Activated naive CD4-positive, alpha-beta T cell treated with anti-CD3 and anti-CD28 coated beads, Interleukin-2, amount 50 U/mL, for 72 hours (primary cell): ENCODE measurements around the gene SNRNP48. TPM values are rescaled to one million over a fixed set of nuclear protein-coding genes. Genes with fewer than 3 reads are reported as not detected.

Source experiments
- ATAC-seq, 2 donors: fragments of 150-1000 bp; cut with Tn5 transposase; 2 replicates each; pipeline ENCODE4 v1.10.0; 2021; ENCODE audit warnings: mild to moderate bottlenecking in 2 of 2, moderate library complexity in 2 of 2
- DNase-seq, 2 donors: peaks; one replicate each; pipeline ENCODE4 v3.0.0; 2021 to 2022; ENCODE audit warnings: low spot score in 2 of 2
- H3K27ac Mint-ChIP-seq, 2 donors: one replicate each; pipeline ENCODE4 v1.8.0; 2022; ENCODE audit warnings: mild to moderate bottlenecking in 2 of 2, mixed read lengths in 2 of 2
- H3K36me3 Mint-ChIP-seq, 2 donors: one replicate each; pipeline ENCODE4 v1.8.0; 2022; ENCODE audit warnings: mixed read lengths in 2 of 2
- H3K9me3 Mint-ChIP-seq, 2 donors: one replicate each; pipeline ENCODE4 v1.8.0; 2022; ENCODE audit warnings: mixed read lengths in 2 of 2
- total RNA-seq, 2 donors: library from RNA; stranded (reverse); gene quantifications; one replicate each; pipeline ENCODE4 v1.2.3, GENCODE V29; 2022

The SNRNP48 gene
- total RNA-seq, 2 donors from 2014 or later, result 20.3 to 31.1 TPM

DNA sequence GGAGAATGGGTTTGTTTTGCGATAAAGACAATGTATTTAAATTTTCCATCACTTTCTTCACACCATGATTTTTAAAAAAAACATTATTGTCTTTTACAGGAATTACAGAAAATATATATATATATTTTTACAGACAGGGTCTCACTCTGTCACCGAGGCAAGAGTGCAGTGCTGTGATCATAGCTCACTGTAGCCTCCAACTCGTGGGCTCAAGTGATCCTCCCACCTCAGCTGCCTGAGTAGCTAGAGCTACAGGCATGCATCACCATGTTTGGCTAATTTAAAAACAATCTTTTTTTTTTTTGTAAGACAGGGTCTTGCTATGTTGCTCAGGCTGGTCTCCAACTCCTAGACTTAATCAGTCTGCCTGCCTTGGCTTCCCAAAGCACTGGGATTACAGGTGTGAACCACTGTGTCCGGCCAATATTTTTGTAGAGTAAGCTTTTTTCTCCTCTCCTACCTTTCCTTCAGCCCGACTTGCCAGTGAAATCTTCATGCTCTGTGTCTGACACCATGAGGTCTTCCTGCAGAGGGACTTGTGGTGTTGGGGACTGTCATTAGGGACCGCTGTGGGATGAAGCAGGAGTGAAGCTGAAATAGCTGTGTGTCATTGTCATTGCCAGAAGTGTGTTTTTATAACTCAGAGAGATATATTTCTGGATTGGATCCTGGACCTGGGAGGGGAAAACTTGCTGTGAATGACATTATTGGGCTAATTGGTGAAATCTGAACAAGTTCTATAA lies 35.3 kb upstream of the SNRNP48 start:
- H3K27ac Mint-ChIP-seq, result no peak overlapping the region
- ATAC-seq (no peak), DNase-seq (no peak)
- no peaks in the 10 kb centered on the region for H3K9me3 Mint-ChIP-seq
- no peaks in the 10 kb centered on the region for H3K36me3 Mint-ChIP-seq

DNA sequence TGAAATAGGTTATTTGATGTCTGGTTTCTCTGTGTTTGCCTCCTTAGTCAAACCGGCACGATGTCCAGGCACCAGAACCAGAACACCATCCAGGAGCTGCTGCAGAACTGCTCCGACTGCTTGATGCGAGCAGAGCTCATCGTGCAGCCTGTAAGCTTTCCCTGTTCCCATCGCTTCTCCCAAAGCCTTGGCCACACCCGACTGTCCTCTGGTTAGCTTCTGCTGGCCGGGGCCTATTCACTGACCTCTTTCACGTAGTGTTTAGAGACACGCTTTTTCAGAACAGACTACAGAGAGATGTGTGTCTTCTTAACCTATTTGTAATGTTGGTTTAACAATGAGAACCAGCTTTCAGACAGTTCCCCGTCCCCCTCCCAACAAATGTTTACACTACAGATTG lies 34.3 kb upstream of the SNRNP48 start:
- Mint-ChIP-seq H3K27ac (no peak overlapping the region), H3K9me3 (no peaks in the 10 kb centered on the region), H3K36me3 (no peaks in the 10 kb centered on the region)
- ATAC-seq (no peak), DNase-seq (no peak)

DNA sequence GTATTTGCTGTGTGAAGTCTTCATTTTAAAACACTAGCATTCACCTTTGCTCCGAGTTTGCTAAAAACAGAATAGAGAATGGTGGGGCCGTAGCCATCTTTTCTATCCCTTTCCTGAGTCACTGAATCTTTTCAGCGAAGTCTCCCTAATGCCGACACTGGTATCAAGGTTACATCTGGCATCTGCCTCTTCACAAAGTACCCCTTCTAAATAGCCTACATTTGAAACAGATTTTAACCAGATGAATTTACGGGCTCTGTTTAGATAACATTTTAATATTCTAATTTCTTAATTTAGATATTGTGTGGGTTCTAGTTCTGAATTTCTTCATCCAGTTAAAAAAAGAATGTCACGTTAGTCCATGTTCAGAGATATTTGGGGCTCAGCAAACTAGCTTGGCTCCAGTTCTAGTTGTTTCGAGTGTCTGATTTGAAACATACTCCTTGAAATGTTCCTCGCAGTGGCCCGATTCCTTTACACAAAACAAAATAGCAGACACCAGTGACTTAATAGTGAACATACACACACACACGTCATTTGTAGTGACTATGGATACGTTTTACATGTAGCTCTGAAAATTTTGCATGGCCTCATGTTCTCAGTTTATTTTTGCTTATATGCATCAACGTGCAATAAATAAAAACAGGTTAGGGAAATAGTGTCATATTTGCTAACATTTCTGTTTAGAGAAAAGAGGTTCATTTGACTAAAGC lies 33.4 kb upstream of the SNRNP48 start:
- ATAC-seq (no peak), DNase-seq (no peak)
- no peak overlapping the region for H3K27ac Mint-ChIP-seq
- H3K9me3 Mint-ChIP-seq, result no peaks in the 10 kb centered on the region
- H3K36me3 Mint-ChIP-seq, result no peaks in the 10 kb centered on the region

DNA sequence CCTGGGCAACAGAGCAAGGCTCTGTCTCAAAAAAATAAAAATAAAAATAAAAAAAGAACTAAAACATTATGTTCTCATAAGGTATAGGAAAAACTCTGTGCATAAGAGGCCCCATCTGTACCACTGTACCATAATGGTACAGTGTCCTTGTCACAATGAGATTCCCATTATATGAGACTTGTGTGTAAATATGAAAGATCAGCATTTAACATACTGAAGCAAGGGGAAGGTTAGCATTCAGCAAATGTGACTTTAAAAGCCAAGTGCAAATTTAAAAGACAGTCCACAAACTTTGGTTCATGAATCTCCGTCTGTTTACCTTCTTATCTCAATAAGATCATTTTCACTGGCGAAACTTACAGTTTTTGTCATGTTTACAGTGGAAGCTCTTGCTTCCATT lies 32.3 kb upstream of the SNRNP48 start:
- H3K9me3 Mint-ChIP-seq, result no peaks in the 10 kb centered on the region
- no peak overlapping the region for H3K27ac Mint-ChIP-seq
- ATAC-seq, result no peak

DNA sequence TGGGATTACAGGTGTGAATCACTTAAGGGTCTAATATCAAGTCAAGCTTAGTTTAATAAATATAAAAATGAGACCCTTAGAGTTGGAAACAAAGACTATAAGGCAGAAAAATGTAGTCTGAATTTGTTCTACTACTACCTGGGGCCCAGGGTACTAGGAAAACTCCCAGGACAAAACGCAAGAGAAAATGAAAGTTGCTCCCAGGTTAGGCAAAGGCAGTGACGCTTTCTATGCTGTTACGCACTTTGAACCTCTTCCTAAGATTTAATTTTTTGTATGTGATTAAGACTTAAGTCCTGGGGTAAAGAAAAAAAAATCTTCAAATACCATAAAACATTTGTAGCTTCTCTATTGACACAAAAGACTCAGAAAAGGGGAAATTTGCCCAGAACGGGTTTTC lies 31.2 kb upstream of the SNRNP48 start:
- no peak overlapping the region for H3K27ac Mint-ChIP-seq
- no peaks in the 10 kb centered on the region for H3K36me3 Mint-ChIP-seq
- ATAC-seq (no peak), DNase-seq (no peak)
- H3K9me3 Mint-ChIP-seq, result no peaks in the 10 kb centered on the region

More for the DNA sequence above, 32.3 kb upstream of the SNRNP48 start:
- DNase-seq, result no peak
- H3K36me3 Mint-ChIP-seq, result no peaks in the 10 kb centered on the region

DNA sequence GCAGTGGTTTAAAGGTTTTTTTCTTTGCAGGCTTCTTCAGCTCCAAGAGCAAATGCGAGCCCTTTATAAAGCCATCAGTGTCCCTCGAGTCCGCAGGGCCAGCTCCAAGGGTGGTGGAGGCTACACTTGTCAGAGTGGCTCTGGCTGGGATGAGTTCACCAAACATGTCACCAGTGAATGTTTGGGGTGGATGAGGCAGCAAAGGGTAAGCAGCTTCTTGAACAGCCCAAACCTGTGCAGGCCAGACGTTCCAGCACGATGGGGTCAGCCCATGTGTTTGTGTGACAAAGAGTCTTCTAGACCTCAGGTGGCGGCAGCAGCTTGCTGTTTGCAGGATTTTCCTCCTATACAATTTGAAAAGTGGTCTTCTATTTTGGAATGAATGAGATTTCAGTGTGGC lies 30.8 kb upstream of the SNRNP48 start:
- Mint-ChIP-seq H3K27ac (no peak overlapping the region), H3K36me3 (no peaks in the 10 kb centered on the region), H3K9me3 (no peaks in the 10 kb centered on the region)
- ATAC-seq, result no peak
- DNase-seq, result no peak

DNA sequence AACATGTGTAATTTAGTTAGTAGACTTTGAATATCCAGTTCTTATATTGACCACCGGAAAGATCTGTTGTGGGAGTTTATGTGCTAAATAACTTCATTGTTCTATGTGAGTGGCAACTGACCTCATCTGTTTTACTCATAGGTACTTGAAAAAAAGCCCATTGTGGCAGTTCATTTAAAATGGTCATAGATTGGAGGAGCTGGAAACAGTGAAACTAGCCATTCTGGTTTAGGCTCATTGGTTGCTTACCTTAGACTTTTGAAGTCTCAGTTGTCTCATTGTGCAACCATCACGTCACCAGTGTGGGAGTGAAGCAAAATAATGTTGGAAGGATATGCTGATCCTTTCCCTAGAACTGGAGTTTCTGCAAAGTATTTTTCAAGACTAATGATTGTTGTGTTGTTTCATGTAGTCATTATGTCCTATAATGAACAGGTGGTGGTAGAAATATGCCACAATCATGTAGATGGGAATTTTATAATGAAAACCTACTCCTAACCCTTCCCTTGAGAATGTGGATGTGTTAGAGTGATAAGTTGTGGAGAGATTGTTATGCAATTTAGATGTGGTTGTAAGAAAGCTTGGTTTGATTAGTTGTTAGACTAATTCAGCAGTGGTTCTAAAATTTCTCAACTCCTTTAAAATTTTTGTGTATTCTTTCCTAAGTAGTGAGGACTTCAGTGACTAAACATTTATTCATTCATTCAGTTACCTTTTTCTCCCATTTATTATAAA lies 30.2 kb upstream of the SNRNP48 start:
- ATAC-seq (no peak), DNase-seq (no peak)
- Mint-ChIP-seq H3K27ac (no peak overlapping the region), H3K36me3 (no peaks in the 10 kb centered on the region), H3K9me3 (no peaks in the 10 kb centered on the region)

DNA sequence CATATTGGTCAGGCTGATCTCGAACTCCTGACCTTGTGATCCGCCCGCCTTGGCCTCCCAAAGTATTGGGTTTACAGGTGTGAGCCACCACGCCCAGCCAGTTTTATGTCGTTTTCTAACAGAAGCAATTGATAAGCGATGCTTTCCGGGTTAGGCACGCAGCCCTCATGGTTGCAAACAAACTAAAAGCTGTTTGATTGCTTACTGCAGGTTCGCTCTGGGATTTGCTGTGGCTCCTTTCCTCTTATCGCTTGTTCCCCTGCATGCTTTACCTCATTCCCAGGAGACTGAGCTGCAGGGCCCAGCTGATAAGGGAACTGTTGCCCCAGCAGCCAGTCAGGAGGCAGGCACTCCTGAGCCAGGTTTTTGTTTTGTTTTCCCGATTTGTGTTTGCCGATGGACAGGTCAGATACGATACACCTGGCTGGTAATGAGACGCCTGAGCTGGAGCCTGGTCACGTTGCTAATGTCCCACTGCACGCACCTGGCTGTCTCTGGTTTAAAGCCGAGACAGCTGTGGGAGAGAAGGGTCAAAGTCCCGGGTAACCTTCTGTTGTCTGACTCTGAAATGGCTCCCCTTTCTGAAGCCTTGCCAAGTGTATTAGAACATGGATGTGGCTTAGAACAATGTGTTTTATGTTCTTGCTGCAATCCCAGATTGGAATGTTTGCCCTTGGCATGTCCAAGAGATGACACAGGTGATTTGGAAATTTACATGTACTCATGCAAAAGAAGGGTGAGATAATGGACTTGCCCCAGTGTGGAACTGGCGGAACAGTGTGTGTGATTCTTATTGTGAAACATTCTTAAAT lies 28.6 kb upstream of the SNRNP48 start:
- H3K27ac Mint-ChIP-seq, result no peak overlapping the region
- no peaks in the 10 kb centered on the region for H3K36me3 Mint-ChIP-seq
- H3K9me3 Mint-ChIP-seq, result no peaks in the 10 kb centered on the region
- ATAC-seq, result no peak
- no peak for DNase-seq

DNA sequence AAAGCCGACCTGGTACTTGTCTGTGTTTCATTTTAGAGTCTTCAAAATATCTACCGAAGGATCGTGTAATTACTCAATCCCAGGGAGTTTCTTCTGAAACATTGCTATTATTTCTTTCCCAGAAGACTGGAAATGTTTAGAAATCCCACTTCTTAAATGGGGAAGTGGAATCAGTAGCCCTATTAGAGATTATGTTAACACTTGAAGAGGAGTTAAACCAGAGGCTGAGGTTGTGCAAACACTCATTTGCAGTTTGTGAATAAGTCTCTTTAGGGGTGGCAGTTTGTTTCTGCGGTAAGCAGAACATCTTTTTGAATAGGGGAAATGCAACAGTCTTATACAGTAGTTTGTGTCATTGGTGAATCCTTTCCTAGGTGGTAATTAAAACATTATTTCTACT lies 27.2 kb upstream of the SNRNP48 start:
- DNase-seq, result no peak
- H3K36me3 Mint-ChIP-seq, result no peaks in the 10 kb centered on the region
- H3K9me3 Mint-ChIP-seq, result no peaks in the 10 kb centered on the region
- no peak for ATAC-seq
- H3K27ac Mint-ChIP-seq, result no peak overlapping the region

DNA sequence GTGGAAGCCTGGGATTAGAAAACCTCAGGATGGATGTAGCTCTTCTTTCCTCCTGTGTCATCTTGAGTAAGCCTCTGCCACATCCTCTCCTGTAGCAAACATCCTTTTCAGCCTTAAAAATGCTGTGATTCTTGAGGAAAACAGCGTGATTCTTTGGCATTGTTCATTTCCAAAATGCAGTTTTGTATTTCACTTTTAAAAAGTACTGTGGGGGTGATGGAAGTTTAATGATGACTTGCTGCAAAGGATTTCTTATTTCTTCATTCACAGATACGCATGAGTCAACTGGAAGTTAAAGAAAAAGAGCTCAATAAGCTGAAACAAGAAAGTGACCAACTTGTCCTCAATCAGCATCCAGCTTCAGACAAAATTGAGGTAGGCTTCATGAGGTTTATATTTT lies 23.9 kb upstream of the SNRNP48 start:
- Mint-ChIP-seq H3K27ac (no peak overlapping the region), H3K36me3 (no peaks in the 10 kb centered on the region), H3K9me3 (no peaks in the 10 kb centered on the region)
- ATAC-seq, result no peak
- DNase-seq, result no peak

DNA sequence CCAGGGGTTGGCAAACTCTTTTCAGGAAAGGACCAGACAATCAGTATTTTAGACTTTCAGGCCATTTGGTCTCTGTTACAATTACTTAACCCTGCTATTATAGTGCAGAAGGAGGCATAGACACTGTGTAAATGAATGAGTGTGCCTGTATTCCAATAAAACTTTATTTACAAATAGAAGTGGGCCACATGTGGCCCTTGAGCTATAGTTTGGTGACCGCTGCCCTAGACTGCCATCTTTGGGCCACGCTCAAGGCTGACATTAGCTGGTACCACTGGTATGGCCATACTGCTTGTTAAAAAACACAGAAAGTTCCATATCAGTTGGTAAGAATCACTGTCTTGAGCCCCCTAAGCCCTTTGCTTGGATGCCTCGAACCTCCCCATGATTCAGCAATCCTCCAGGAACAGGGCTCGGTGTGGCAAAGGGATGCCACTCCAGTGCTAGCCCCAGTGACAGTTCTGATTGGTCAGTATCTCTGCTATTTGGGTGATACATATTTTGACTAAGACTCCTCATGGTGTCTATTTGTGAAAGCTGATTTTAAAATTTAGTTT lies 23.3 kb upstream of the SNRNP48 start:
- DNase-seq (no peak), ATAC-seq (no peak)
- H3K36me3 Mint-ChIP-seq, result no peaks in the 10 kb centered on the region
- no peaks in the 10 kb centered on the region for H3K9me3 Mint-ChIP-seq
- no peak overlapping the region for H3K27ac Mint-ChIP-seq

DNA sequence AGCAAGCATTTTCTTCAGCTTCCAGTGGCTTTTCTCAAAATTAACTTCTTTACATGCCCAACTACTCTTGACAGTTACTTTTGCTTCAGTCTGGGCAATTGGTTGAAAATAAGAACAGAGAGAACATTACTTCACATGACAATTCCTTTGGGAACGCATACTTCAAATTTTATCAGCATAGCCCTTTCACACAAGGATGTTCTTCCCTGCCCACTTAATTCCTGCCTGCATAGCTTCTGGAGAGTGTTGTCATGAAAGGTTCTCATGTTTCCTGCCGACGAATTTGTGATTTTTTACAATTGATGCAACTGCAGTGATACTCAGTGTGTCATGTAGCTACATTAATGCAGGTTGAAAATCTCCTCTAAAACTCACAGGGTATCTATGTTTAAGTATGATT lies 22.0 kb upstream of the SNRNP48 start:
- H3K36me3 Mint-ChIP-seq, result no peaks in the 10 kb centered on the region
- H3K27ac Mint-ChIP-seq, result no peak overlapping the region
- no peaks in the 10 kb centered on the region for H3K9me3 Mint-ChIP-seq

DNA sequence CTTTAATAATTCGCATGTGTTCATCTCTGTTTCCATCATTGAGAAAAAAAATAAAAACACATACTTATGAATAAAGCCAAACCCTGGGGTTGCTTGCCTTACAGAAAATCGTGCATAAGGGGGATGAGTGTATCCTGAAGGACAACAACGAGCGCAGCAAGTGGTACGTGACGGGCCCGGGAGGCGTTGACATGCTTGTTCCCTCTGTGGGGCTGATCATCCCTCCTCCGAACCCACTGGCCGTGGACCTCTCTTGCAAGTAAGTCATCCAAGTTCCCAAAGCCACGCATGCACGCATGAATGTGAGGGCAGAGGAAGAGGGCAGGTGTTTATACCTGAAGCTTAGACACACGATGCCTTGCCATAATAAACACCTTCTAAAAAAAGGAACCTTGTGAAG lies 20.9 kb upstream of the SNRNP48 start:
- no peak for DNase-seq
- Mint-ChIP-seq H3K36me3 (no peaks in the 10 kb centered on the region), H3K27ac (no peak overlapping the region), H3K9me3 (no peaks in the 10 kb centered on the region)
- ATAC-seq, result no peak

More for the DNA sequence above, 22.0 kb upstream of the SNRNP48 start:
- no peak for ATAC-seq
- no peak for DNase-seq

DNA sequence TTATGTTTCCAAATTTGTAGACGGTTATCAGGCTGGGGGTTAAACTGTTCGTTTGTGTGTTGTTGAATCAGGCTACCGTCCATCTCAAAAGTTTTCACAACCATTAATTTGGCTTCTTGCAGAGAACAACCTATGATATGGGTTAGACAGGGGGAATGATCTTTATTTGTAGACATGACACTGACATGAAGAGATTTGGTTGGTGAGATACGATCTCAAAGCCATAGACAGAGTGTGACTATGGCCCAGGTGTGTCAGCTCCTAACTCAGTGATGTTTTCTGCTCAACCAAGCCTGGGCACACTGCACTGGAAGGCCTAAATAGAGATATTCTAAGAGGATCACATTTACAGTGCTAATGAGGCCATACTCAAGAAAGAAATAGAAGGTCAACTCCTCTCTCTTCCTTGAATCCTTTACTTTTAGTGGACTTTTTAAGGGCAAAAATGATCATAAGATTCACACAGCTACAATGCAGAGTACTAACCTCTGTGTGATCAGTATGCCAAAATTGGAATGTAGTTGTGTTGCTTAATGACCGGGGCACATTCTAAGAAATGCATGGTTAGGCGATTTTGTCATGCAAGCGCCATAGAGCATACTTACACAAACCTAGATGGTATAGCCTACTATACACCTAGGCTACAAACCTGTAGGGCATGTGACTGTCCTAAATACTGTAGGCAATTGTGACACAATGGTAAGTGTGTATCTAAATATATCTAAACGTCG lies 17.6 kb upstream of the SNRNP48 start:
- Mint-ChIP-seq H3K27ac (no peak overlapping the region), H3K36me3 (no peaks in the 10 kb centered on the region), H3K9me3 (no peaks in the 10 kb centered on the region)
- no peak for DNase-seq
- ATAC-seq, result no peak

DNA sequence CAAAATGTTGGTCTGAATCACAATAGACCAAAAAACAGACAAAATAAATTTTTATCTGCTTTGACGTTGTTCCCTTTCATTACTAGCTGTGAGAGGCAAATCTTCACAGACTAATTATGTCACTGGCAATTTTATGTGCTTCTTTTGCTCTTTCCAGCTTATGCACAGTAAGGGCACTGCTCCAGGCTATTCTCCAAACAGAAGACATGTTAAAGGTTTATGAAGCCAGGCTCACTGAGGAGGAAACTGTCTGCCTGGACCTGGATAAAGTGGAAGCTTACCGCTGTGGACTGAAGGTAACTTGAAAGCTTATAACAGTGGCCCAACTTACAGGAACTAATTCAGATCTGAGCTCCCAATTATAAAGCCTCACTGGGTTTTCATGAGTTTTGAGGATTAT lies 15.5 kb upstream of the SNRNP48 start:
- ATAC-seq (no peak), DNase-seq (no peak)
- no peaks in the 10 kb centered on the region for H3K9me3 Mint-ChIP-seq
- no peaks in the 10 kb centered on the region for H3K36me3 Mint-ChIP-seq
- H3K27ac Mint-ChIP-seq, result no peak overlapping the region

DNA sequence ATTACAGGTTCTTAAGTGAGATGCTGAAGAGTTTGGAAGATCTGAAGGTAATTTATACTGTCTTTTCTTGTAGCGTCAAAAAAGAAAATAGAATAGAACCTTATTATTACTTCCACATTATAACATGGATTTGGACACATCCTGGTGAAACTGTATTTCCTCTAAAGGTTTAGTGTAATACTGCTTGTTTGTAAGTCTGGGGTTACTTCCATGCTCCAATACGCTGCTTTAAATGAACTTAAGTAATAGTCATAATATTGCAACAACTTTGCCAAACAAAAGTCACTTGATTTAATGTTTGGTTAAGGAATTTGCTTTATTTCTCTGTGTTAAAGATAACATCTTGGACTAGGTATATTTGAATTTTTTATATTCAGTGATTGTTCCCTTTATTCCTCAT lies 11.5 kb upstream of the SNRNP48 start:
- Mint-ChIP-seq H3K36me3 (no peaks in the 10 kb centered on the region), H3K27ac (no peak overlapping the region), H3K9me3 (no peaks in the 10 kb centered on the region)
- no peak for ATAC-seq
- DNase-seq, result no peak
